ENCODE results near the gene GSTO2.
A peak's percentile ranks its signal among the peaks of the same experiment; 100 is the strongest.

Gene GSTO2

GRCh38 chr10:104307576-104308438, 38.8 kb downstream of the GSTO2 start:
- no peaks in the 10 kb centered on the region for H3K27me3 Mint-ChIP-seq
- H3K9me3 Mint-ChIP-seq, result no peaks in the 10 kb centered on the region
- H3K4me3 Mint-ChIP-seq, result peak overlapping the region; percentile 37
- peak overlapping the region; percentile 73 for H3K27ac Mint-ChIP-seq
- peaks cover 5% of the 10 kb centered on the region for H3K36me3 Mint-ChIP-seq
- peaks cover 92% of the 10 kb centered on the region for H3K4me1 Mint-ChIP-seq

DNA sequence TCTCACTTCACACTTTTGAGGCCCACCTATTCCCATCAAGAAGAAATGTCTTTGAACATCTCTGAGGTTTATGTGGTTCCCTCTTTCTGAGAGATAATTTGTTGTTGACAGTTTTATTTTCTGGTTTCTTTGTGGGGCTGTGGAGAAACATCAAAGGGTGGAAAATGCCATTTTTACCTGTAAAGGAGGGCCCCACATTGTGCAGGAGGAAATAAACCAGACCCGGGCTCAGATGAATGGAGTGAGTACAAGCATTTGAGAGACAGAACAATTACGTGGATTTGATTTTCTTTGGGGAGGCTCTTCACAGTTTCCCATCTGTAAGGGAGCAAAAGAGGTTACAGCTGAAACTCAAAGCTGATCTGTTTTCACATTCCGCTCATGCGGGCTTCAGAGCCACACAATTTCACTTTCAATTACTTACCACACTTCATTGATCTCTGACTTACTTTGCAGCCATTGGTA, 39.5 kb downstream of the GSTO2 start:
- H3K36me3 Mint-ChIP-seq, result peaks cover 3% of the 10 kb centered on the region
- no peaks in the 10 kb centered on the region for H3K9me3 Mint-ChIP-seq
- H3K4me3 Mint-ChIP-seq, result peak overlapping the region; percentile 37
- H3K27me3 Mint-ChIP-seq, result no peaks in the 10 kb centered on the region
- peak overlapping the region; percentile 73 for H3K27ac Mint-ChIP-seq
- H3K4me1 Mint-ChIP-seq, result peaks cover 89% of the 10 kb centered on the region

- H3K4me1 Mint-ChIP-seq, result peaks cover 74% of the 10 kb centered on the region
- H3K36me3 Mint-ChIP-seq, result peaks cover 5% of the 10 kb centered on the region
- H3K27me3 Mint-ChIP-seq, result no peaks in the 10 kb centered on the region
- H3K27ac Mint-ChIP-seq, result peak overlapping the region; percentile 12
- peak overlapping the region; percentile 11 for H3K4me3 Mint-ChIP-seq
- H3K9me3 Mint-ChIP-seq, result no peaks in the 10 kb centered on the region
Measured at GRCh38 chr10:104309980-104310978, 41.3 kb downstream of the GSTO2 start.

DNA sequence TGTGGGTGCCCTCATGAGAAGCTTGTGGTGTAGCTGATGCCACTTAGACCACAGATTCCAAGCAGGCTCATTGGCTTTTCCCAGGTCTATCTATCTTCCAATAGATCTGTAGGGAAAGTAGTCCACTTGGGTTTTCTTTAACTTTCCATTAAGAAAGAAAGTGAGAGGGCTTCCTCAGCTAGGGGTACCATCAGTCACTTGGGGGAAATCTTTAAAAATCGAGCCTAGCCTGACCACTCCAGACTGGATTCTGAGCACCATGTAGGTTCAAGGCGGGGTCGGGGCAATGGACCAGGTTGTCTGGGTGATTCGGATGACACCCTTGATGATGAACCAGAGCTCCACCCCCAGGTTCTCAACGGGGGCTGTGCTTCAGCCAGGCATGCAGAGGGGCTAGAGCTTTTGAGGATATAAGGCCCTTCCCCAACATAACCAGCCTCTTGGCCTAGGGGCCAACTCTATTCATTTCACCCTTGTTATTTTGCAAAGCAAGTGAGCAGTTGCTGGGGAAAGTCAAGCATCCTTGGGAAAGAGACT, 42.3 kb downstream of the GSTO2 start:
- Mint-ChIP-seq H3K36me3 (peaks cover 8% of the 10 kb centered on the region), H3K27ac (no peak overlapping the region), H3K4me1 (peaks cover 65% of the 10 kb centered on the region), H3K4me3 (no peak overlapping the region), H3K9me3 (no peaks in the 10 kb centered on the region), H3K27me3 (no peaks in the 10 kb centered on the region)

DNA sequence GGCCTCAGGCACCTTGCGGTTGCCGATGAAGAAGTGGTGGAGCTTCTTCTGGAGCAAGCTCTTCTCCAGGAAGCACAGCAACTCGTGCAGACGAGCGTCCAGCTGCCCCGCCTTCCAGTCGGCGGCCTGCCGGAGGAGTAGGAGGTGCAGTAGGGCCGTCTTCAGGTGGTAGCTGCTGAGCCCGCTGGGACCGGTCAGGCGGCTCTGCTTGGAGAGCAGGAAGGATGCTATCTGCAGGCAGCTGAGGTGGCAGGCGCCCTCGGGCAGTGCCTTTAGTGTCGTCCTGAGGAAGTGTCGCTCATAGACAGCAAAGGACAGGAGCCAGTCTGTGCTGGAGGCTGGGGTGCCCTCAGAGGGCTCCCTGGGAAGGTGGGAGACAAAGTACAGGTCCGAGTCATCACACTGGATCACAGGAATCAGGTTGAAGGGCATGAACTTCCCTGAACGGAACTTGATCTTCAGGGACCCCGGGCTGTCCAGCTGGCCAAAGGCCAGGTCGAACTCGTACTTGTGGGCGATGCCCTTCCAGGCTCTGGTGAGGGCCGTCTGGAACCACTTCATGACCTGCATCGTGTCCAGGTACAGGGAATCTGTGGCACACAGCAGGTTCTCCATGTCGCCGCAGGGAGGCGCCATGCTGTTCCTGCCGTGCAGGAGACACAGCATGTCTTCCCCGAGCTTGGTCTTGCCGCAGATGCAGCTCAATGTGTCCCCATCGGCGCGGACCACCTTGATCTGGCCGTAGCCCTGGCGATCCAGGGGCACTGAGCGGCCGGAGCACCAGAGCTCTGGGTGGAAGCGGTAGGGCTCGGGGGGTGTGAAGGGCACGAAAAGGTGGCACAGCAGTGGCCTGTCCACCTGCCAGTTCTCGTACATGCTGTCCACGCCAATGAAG, 45.9 kb downstream of the GSTO2 start:
- Mint-ChIP-seq H3K27ac (no peak overlapping the region), H3K36me3 (peaks cover 8% of the 10 kb centered on the region), H3K27me3 (no peaks in the 10 kb centered on the region), H3K9me3 (no peaks in the 10 kb centered on the region), H3K4me3 (no peak overlapping the region), H3K4me1 (peaks cover 61% of the 10 kb centered on the region)

- no peak overlapping the region for H3K4me3 Mint-ChIP-seq
- H3K27me3 Mint-ChIP-seq, result no peaks in the 10 kb centered on the region
- no peak overlapping the region for H3K27ac Mint-ChIP-seq
- H3K36me3 Mint-ChIP-seq, result peaks cover 8% of the 10 kb centered on the region
- no peaks in the 10 kb centered on the region for H3K9me3 Mint-ChIP-seq
- H3K4me1 Mint-ChIP-seq, result peaks cover 61% of the 10 kb centered on the region
Measured at GRCh38 chr10:104315486-104315921, 46.5 kb downstream of the GSTO2 start.

DNA sequence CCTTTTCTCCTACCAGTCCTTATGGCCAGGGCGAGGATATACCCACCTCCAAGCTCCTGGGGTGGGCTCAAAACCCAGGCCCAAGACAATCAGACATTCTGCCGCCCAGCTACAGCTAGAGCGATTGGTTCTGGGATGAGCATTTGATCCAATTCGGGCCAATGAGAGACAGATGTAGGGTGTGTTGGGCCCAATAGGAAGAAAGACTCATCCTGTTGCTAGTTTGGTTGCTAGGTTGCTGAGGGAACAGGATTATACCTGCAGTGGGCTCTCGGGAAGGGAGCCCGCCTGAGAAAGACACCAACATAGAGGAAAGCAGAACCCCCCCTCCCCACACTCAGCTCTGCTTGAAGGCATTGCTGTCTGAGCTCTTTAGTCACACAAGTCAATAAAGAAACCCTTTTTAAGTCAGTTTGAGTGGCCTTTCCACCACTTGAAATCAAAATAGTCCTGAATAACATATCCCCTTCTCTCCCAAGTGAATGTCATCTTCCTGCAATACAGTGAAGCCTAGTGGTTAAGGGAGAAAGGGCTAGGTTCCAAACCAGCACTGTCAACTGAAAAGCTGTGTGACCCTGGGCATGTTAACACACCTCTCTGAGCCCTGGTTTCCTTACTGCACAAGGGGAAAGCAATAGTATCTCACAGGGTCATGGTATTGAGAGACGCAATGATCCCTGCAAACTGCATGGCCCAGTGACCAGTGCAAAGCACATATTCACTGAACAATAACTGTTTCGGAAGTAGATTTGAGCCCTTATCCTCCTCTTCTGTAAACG, 47.5 kb downstream of the GSTO2 start:
- H3K27me3 Mint-ChIP-seq, result no peaks in the 10 kb centered on the region
- H3K36me3 Mint-ChIP-seq, result peaks cover 8% of the 10 kb centered on the region
- H3K27ac Mint-ChIP-seq, result no peak overlapping the region
- H3K4me1 Mint-ChIP-seq, result peaks cover 62% of the 10 kb centered on the region
- no peak overlapping the region for H3K4me3 Mint-ChIP-seq
- no peaks in the 10 kb centered on the region for H3K9me3 Mint-ChIP-seq

GRCh38 chr10:104317269-104317710, 48.3 kb downstream of the GSTO2 start:
- Mint-ChIP-seq H3K27ac (no peak overlapping the region), H3K4me1 (peaks cover 65% of the 10 kb centered on the region), H3K9me3 (no peaks in the 10 kb centered on the region), H3K27me3 (no peaks in the 10 kb centered on the region), H3K4me3 (no peak overlapping the region), H3K36me3 (peaks cover 6% of the 10 kb centered on the region)

GRCh38 chr10:104317726-104318299, 48.8 kb downstream of the GSTO2 start:
- H3K36me3 Mint-ChIP-seq, result peaks cover 5% of the 10 kb centered on the region
- no peak overlapping the region for H3K4me3 Mint-ChIP-seq
- no peaks in the 10 kb centered on the region for H3K27me3 Mint-ChIP-seq
- peaks cover 65% of the 10 kb centered on the region for H3K4me1 Mint-ChIP-seq
- no peaks in the 10 kb centered on the region for H3K9me3 Mint-ChIP-seq
- peak overlapping the region; percentile 59 for H3K27ac Mint-ChIP-seq

DNA sequence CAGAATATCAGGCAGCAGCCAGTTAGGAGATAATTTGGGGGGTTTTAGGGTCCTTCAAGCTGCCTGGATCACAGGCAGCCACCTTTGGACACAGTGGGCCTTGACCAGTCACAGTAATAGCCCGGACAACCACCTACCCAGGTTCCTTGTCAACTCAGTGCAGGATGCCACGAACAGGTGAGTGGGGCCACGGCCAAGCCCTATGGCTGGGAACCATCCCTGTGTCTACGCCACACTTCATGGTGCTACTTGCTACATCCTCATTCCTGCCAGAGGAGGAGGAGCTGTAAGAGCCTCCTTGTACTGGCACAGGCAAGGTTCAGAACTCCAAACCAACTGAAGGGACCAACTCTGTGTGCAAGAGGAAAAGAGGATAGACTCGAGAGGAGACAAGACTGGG, 49.3 kb downstream of the GSTO2 start:
- H3K4me1 Mint-ChIP-seq, result peaks cover 67% of the 10 kb centered on the region
- H3K4me3 Mint-ChIP-seq, result no peak overlapping the region
- no peaks in the 10 kb centered on the region for H3K27me3 Mint-ChIP-seq
- no peaks in the 10 kb centered on the region for H3K9me3 Mint-ChIP-seq
- peaks cover 5% of the 10 kb centered on the region for H3K36me3 Mint-ChIP-seq
- H3K27ac Mint-ChIP-seq, result no peak overlapping the region

- H3K9me3 Mint-ChIP-seq, result no peaks in the 10 kb centered on the region
- no peaks in the 10 kb centered on the region for H3K27me3 Mint-ChIP-seq
- peaks cover 75% of the 10 kb centered on the region for H3K4me1 Mint-ChIP-seq
- peak overlapping the region; percentile 11 for H3K4me3 Mint-ChIP-seq
- H3K36me3 Mint-ChIP-seq, result peaks cover 3% of the 10 kb centered on the region
- H3K27ac Mint-ChIP-seq, result peak overlapping the region; percentile 30
Measured at GRCh38 chr10:104318810-104319741, 50.1 kb downstream of the GSTO2 start.

GRCh38 chr10:104321226-104321625, 52.2 kb downstream of the GSTO2 start:
- Mint-ChIP-seq H3K27ac (no peak overlapping the region), H3K4me1 (peaks cover 96% of the 10 kb centered on the region), H3K4me3 (peak overlapping the region; percentile 76), H3K36me3 (peaks cover 4% of the 10 kb centered on the region), H3K27me3 (no peaks in the 10 kb centered on the region), H3K9me3 (no peaks in the 10 kb centered on the region)
